Activated CD8-positive, alpha-beta memory T cell treated with anti-CD3 and anti-CD28 coated beads, Interleukin-2, amount 10 ng/mL, durations not matched to agents 7 days and 5 days (primary cell): ENCODE data around the gene UBR1. TPM values are rescaled to one million over a fixed set of nuclear protein-coding genes. Genes with fewer than 3 reads are reported as not detected.

Experiments
- ATAC-seq: fragments of 150-1000 bp; cut with Tn5 transposase; one replicate; pipeline ENCODE4 v1.10.0; 2021; ENCODE audit warnings: moderate library complexity
- CTCF ChIA-PET: fragments of 350-600 bp; sonication (Branson Sonifier 250); formaldehyde crosslinking; loops from one replicate; lab custom pipeline; 2021; ENCODE audit warnings: antibody characterized with exemption; lab: Charles Lee
- DNase-seq: peaks from one replicate; pipeline ENCODE4 v3.0.0-alpha.2; 2020
- H3K27ac Mint-ChIP-seq: one replicate; pipeline ENCODE4 v1.8.0; 2021; ENCODE audit warnings: mild to moderate bottlenecking, mixed read lengths
- H3K27me3 Mint-ChIP-seq: one replicate; pipeline ENCODE4 v1.8.0; 2021; ENCODE audit warnings: mixed read lengths
- H3K36me3 Mint-ChIP-seq: one replicate; pipeline ENCODE4 v1.8.0; 2021; ENCODE audit warnings: mild to moderate bottlenecking, mixed read lengths
- H3K4me1 Mint-ChIP-seq: one replicate; pipeline ENCODE4 v1.8.0; 2021; ENCODE audit warnings: mixed read lengths
- H3K4me3 Mint-ChIP-seq: one replicate; pipeline ENCODE4 v1.8.0; 2021; ENCODE audit warnings: mild to moderate bottlenecking, moderate library complexity, mixed read lengths
- H3K9me3 Mint-ChIP-seq: one replicate; pipeline ENCODE4 v1.8.0; 2022; ENCODE audit warnings: low read depth, mixed read lengths
- total RNA-seq, 2 experiments: library from RNA; stranded (reverse); gene quantifications; one replicate each; pipeline ENCODE4 v1.2.3, GENCODE V29; 2021

UBR1 gene
- total RNA-seq: 10 to 100 TPM; 34.9 to 42.1 TPM

DNA sequence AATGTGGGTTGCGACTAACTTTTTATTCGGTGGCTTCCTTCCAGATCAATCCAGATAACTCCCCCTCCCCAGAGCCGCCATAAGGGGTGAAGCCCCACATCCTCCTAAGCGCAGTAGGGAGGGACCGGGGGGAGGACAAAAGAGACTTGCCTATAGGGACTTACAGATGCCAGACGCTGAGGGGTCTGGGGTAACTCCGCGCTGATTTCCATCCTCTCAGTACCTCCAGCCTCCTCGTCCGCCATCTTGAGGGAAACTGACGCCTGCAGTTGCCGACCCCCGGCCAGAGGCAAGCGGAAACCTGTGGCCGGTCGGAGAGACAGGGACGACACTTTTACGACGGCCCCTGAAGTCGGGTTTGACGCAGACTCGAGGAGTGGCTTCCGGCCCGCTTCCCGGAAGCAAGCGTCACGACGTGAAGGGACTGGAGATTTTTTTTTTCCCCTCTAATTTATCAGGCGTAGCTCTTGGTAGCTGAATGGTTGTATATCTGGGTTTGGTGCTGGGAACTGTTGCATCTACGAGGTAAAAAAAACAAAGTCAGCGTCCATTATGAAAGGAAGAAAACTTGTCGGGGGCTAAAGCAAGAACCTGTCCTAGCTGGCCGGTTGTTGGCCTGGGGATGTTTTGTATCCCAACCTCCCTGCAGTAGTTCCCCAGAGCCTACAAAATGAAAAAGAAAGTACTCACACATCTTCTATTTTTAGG is at the start of gene UBR1:
UBR1 (minus strand) TSS at position 261 of the 708 bp plus-strand sequence; CDS start at position 245, 16 bp downstream.
- Mint-ChIP-seq H3K4me1 (peaks cover 42% of the 10 kb centered on the region), H3K36me3 (peaks cover 26% of the 10 kb centered on the region)

DNA sequence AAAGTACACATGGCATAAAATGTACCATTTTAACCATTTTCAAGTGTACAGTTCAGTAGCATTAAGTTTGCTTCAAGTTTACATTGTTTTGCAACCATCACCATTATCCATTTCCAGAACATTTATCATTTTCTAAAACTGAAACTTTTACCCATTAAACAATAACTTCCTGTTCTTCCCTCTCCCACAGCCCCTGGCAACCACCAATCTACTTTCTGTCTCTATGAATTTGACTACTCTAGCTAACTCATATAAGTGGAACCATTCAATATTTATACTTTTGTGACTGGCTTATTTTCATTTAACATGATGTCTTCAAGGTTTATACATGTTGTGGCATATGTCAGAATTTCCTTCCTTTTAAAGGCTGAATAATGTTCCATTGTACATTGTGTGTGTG is 47.4 kb upstream of the UBR1 start:
- Mint-ChIP-seq H3K4me3 (no peak overlapping the region), H3K4me1 (peaks cover 23% of the 10 kb centered on the region), H3K9me3 (no peaks in the 10 kb centered on the region), H3K27me3 (no peaks in the 10 kb centered on the region), H3K36me3 (peaks cover 52% of the 10 kb centered on the region), H3K27ac (peak overlapping the region; percentile 26)
- ATAC-seq (peak; percentile 23), DNase-seq (no peak)
- CTCF ChIA-PET: no interaction called here

More for the DNA sequence above, at the start of gene UBR1:
- CTCF ChIA-PET: interaction anchor here (0.5 to 1.0 kb wide), 2 partner anchors 26 to 27 kb away, joined by 3 read pairs; no protein-coding TSS in a partner anchor
- peak; percentile 93 for ATAC-seq
- H3K27me3 Mint-ChIP-seq: peaks cover 3% of the 10 kb centered on the region
- H3K27ac Mint-ChIP-seq: peak within 1 kb of the TSS; percentile 96
- no peaks in the 10 kb centered on the region for H3K9me3 Mint-ChIP-seq
- peak; percentile 97 for DNase-seq
- peak within 1 kb of the TSS; percentile 97 for H3K4me3 Mint-ChIP-seq

DNA sequence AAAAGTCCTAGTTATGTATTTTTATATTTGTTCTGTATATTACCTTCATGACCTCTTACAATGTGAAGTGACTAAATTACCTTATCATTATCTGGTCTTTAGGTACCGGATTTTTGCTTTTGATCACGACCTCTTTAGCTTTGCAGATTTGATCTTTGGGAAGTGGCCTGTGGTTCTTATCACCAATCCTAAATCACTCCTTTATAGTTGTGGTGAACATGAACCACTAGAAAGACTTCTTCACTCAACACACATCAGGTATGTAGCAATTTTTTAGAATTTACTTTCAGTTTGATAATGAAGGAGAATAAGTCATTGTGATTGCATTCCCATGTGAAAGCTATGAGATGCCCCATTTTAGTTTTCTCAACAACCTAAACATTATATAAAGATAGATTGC is 45.9 kb upstream of the UBR1 start:
- DNase-seq (no peak), ATAC-seq (peak; percentile 77)
- H3K4me1 Mint-ChIP-seq: peaks cover 23% of the 10 kb centered on the region
- no peak overlapping the region for H3K4me3 Mint-ChIP-seq
- peaks cover 51% of the 10 kb centered on the region for H3K36me3 Mint-ChIP-seq
- H3K9me3 Mint-ChIP-seq: no peaks in the 10 kb centered on the region
- H3K27ac Mint-ChIP-seq: peak overlapping the region; percentile 3
- CTCF ChIA-PET: interaction anchor here (0.8 to 1.1 kb wide), 3 partner anchors 18 to 134 kb away, joined by 3 read pairs; no protein-coding TSS in a partner anchor
- H3K27me3 Mint-ChIP-seq: no peaks in the 10 kb centered on the region

DNA sequence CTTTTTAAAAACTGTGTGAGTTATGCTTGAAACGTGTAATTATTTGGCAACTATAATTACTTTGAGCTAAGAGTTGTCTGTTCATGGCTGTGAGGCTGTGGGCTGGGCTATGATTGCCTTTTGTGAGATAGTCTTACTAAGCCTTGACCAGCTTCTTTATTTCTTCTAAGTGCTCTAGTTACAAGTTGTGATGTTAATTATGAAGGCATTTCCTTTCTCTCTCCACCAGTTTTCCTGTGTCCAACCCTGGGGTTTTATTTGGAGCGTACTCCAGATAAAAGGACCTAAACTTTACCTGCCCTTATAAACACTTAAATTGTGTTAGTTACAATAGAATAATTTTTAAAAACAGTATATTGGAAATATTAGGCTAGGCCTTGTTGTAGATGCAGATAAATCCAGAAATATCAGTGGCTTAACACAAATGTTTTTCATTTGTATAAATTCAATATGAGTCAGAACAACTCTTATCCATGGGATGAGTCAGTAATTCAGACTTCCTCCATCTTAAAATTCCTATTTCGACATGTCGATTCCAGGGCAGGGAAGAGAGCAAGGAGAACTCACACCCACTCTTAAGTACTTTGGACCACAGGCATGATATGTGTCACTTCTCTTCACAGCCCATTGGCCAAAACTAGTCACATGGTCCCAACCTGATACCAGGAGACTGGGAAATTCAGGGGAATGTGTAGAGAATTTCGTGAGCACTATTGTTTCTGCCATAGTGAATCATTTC is 44.5 kb upstream of the UBR1 start:
- Mint-ChIP-seq H3K27ac (no peak overlapping the region), H3K4me1 (peaks cover 24% of the 10 kb centered on the region), H3K4me3 (no peak overlapping the region), H3K27me3 (no peaks in the 10 kb centered on the region), H3K36me3 (peaks cover 55% of the 10 kb centered on the region), H3K9me3 (no peaks in the 10 kb centered on the region)
- CTCF ChIA-PET: no interaction called here
- no peak for DNase-seq
- ATAC-seq: no peak

DNA sequence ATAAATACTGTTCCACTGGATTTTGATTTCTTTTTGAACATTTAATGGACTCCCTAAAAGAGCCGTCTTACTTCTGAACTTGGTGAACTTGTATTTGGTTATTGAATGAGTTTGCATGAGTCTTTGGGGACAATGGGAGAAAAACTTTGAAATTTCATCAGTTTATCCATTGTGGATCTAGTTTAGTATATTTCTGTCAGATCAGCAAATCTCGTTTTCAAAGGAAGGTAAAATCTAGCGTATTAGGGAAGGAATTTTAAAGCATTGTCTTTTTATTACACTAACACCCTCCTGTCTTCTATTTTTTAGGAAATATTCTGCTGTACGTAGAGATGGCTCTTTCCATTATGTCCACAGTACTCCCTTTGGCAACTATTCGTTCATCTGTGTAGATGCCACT is 40.3 kb upstream of the UBR1 start:
- Mint-ChIP-seq H3K4me1 (peaks cover 27% of the 10 kb centered on the region), H3K9me3 (no peaks in the 10 kb centered on the region), H3K27ac (no peak overlapping the region), H3K4me3 (no peak overlapping the region), H3K36me3 (peaks cover 55% of the 10 kb centered on the region), H3K27me3 (no peaks in the 10 kb centered on the region)
- DNase-seq (no peak), ATAC-seq (no peak)
- CTCF ChIA-PET: no interaction called here

DNA sequence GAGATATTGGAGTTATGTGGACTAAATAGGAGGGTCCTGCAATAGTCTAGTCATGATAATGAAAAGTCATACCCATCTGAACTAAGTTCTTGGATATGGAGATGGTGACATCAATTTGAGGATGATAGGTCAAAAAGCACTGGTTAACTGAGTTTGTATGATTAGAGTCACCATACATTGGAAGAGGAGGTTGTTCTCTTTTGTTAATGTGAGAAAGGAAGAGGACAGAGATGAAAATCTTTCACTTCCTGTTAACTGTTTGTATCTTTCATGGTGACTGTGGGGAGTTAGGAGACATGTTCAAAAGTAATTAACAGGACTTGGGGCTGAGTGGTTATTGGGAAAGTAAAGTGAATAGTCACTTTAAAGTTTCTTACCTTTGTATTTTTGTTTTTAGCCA is 38.7 kb upstream of the UBR1 start:
- H3K4me1 Mint-ChIP-seq: peaks cover 25% of the 10 kb centered on the region
- CTCF ChIA-PET: no interaction called here
- ATAC-seq: peak; percentile 63
- no peaks in the 10 kb centered on the region for H3K27me3 Mint-ChIP-seq
- no peak for DNase-seq
- H3K27ac Mint-ChIP-seq: peak overlapping the region; percentile 25
- no peak overlapping the region for H3K4me3 Mint-ChIP-seq
- H3K36me3 Mint-ChIP-seq: peaks cover 62% of the 10 kb centered on the region
- H3K9me3 Mint-ChIP-seq: no peaks in the 10 kb centered on the region

DNA sequence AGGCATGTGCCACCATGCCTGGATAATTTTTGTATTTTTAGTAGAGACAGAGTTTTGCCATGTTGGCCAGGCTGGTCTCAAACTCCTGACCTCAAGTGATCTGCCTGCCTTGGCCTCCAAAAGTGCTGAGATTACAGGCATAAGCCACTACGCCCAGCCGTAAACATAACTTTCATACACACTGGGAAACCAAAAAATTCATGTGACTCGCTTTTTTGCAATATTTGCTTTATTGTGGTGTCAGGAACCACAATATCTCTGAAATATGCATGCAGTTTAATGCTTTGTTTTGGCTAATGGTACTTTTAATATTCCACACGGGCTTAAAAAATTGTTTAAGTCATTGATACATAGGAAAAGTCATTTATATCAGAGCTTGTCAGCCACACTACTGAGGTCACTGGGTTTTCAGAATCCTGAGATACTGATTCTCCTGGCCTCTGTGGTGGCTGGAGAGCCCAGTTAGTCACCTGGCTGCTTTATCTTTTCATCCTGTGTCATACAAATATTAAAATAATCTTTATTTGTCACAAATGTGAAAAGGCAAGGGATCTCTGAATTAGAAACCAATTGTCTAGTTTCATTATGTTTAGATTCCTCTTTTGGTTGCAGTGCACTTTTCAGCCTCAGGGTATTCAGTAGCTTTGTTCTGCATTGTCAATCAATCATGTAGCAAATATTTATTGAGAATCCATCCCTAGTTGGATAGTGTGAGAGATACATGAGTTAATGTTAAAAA is 37.5 kb upstream of the UBR1 start:
- Mint-ChIP-seq H3K27ac (peak overlapping the region; percentile 58), H3K9me3 (no peaks in the 10 kb centered on the region), H3K4me1 (peaks cover 25% of the 10 kb centered on the region), H3K27me3 (no peaks in the 10 kb centered on the region), H3K36me3 (peaks cover 63% of the 10 kb centered on the region), H3K4me3 (no peak overlapping the region)
- ATAC-seq (peak; percentile 45), DNase-seq (no peak)
- CTCF ChIA-PET: interaction anchor here (1.1 kb wide), 1 partner anchor 52 kb away, joined by 3 read pairs; no protein-coding TSS in a partner anchor

DNA sequence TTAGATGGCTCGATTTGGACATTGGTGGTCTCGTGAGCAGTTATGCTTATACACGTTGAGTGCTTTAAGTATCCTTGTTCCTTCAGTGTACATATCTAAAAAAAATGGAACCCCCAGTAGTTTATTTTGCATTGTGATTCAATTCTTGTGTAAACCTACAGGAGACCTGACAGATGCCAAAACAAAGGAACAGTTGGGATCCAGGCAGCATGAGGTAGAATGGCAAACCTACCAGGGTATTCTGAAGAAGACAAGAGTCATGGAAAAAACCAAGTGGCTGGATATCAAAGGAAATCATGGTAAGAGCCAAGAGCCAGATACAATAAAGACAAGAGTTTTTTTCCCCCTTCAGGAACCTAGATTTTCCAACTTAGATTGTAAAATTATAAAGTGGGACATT is 29.5 kb upstream of the UBR1 start:
- CTCF ChIA-PET: no interaction called here
- peaks cover 39% of the 10 kb centered on the region for H3K36me3 Mint-ChIP-seq
- H3K9me3 Mint-ChIP-seq: no peaks in the 10 kb centered on the region
- H3K4me1 Mint-ChIP-seq: peaks cover 28% of the 10 kb centered on the region
- no peaks in the 10 kb centered on the region for H3K27me3 Mint-ChIP-seq
- H3K4me3 Mint-ChIP-seq: no peak overlapping the region
- ATAC-seq (no peak), DNase-seq (no peak)
- H3K27ac Mint-ChIP-seq: no peak overlapping the region

DNA sequence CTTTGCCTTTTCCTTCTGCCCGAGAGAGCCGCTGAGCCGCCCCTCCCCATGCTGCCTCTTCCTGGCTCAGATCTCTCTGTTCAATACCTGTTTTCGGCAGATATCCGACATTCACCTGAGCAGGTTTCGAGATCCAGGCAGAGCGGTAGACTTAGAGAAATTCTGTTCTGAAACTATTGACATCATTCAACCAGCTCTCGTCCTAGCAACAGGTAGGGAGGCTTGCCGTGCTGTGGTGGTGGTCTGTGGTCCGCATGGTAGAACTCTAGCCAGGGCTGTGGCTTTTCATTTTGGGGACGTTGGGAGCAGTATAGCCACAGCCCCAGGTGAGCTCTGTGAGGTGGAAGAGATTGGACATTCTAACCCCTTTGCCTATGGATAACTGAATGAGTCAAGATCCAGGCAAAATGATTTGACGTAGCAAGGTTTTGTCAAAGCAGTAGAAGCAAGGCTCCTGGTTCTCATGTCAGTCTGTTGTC is 28.4 kb upstream of the UBR1 start:
- ATAC-seq (peak; percentile 27), DNase-seq (peak; percentile 61)
- Mint-ChIP-seq H3K27me3 (peaks cover 3% of the 10 kb centered on the region), H3K36me3 (peaks cover 29% of the 10 kb centered on the region), H3K4me1 (peaks cover 28% of the 10 kb centered on the region), H3K4me3 (peak overlapping the region; percentile 83), H3K27ac (peak overlapping the region; percentile 86), H3K9me3 (no peaks in the 10 kb centered on the region)
- CTCF ChIA-PET: interaction anchor here (1.1 kb wide), 1 partner anchor 18 kb away, joined by 3 read pairs; no protein-coding TSS in a partner anchor

DNA sequence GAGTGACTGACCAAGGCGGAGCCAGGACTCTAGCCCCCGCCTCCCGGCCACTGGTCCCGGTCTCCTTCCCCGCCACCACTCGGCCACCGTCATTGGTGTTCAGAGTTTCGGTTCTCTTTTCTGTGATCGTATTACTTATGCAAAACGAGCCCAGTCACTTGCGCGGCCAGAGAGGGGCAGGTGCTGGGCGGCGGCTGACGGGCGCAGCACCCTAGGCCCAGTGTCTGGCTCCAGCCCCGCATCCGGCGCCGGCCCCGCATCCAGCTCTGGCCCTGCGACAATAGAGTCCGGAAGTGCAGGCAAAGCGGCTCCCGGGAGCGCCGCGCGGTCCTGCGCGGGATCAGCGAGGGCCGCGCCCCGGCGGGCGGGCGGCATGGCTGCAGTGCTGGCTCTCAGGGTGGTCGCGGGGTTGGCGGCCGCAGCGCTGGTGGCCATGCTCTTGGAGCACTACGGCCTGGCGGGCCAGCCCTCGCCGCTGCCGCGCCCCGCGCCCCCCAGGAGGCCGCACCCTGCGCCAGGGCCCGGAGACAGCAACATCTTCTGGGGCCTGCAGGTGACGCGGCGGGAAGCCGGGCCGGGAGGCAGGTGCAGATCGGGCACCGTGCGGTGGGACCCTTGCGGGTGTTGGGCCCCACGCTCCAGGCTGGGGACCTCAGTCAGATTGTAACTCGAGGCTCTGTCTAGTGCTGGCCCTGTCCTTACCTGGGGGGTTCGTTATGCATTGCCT is 27.8 kb upstream of the UBR1 start, which contains the start of gene TMEM62:
TMEM62 (plus strand) TSS at position 157 of the 727 bp plus-strand sequence; CDS start at position 374, 217 bp downstream.
- Mint-ChIP-seq H3K4me1 (peaks cover 28% of the 10 kb centered on the region), H3K27me3 (peaks cover 6% of the 10 kb centered on the region), H3K27ac (peak within 1 kb of the TSS; percentile 96), H3K4me3 (peak within 1 kb of the TSS; percentile 83), H3K36me3 (peaks cover 23% of the 10 kb centered on the region), H3K9me3 (no peaks in the 10 kb centered on the region)
- peak; percentile 87 for ATAC-seq
- peak; percentile 87 for DNase-seq
- CTCF ChIA-PET: interaction anchor here (1.1 to 1.5 kb wide), 3 partner anchors 18 to 53 kb away, joined by 3 to 4 read pairs (median 3); no protein-coding TSS in a partner anchor

DNA sequence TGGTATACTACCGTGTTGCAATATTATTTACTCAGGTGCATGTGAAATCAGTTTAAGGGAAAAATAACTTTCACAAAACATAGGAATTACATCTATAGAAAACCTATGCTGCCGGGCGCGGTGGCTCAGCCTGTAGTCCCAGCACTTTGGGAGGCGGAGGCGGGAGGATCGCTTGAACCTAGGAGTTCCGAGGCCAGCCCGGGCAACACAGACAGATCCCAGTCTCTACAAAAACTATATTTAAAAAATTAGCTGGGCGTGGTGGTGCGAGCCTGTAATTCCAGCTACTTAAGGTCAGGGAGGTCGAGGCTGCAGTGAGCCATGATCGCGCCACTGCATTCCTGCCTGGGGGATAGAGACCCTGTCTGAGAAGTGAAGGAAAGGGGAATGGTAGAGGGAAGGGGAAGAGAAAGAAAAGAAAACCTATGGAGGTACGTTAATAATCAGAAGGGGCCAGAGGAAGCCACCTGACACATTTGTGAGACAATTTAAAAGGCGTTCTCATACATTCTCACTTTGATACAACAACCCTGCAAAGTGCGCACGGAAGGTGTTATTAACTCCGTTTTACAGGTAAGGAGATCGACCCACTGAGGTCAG is 27.1 kb upstream of the UBR1 start:
- H3K4me1 Mint-ChIP-seq: peaks cover 28% of the 10 kb centered on the region
- peak overlapping the region; percentile 83 for H3K4me3 Mint-ChIP-seq
- H3K9me3 Mint-ChIP-seq: no peaks in the 10 kb centered on the region
- ATAC-seq (no peak), DNase-seq (no peak)
- CTCF ChIA-PET: interaction anchor here (1.4 to 1.5 kb wide), 2 partner anchors 26 to 54 kb away, joined by 3 to 4 read pairs; no protein-coding TSS in a partner anchor
- H3K27ac Mint-ChIP-seq: peak overlapping the region; percentile 96
- H3K36me3 Mint-ChIP-seq: peaks cover 19% of the 10 kb centered on the region
- H3K27me3 Mint-ChIP-seq: peaks cover 8% of the 10 kb centered on the region

DNA sequence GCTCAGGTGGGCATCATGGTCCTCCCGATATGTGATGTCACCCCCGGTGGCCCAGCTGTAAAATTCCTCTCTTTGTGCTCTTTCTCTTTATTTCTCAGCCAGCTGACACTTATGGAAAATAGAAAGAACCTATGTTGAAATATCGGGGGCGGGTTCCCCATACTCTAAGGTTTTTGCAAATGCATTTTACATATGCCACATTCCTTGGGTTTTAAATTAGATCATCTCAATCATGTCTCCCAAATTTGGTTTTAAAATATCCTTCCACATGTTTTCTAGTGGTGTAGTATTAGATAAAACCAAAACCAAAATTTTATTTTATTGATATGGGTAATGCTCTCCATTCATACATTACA is 23.1 kb upstream of the UBR1 start:
- Mint-ChIP-seq H3K9me3 (no peaks in the 10 kb centered on the region), H3K27ac (no peak overlapping the region), H3K27me3 (peaks cover 11% of the 10 kb centered on the region), H3K4me3 (no peak overlapping the region), H3K4me1 (peaks cover 8% of the 10 kb centered on the region), H3K36me3 (peaks cover 1% of the 10 kb centered on the region)
- no peak for DNase-seq
- ATAC-seq: no peak
- CTCF ChIA-PET: no interaction called here
